ENCODE data around the gene SMIM41.
A peak's percentile ranks its signal among the peaks of the same experiment; 100 is the strongest.

Gene SMIM41

GRCh38 chr12:52046859-52047258, 32.6 kb upstream of the SMIM41 start:
- TF ChIP-seq EZH2phosphoT487 (IDR thresholded peaks at IDR 0.05; ENCODE audit: borderline replicate concordance, low read length) (no peak), CTCF (IDR thresholded peaks at IDR 0.05; ENCODE audit: low read depth, low read length, poor library complexity, severe bottlenecking) (no peak)
- Histone ChIP-seq H3F3A (ENCODE audit: control insufficient read depth, insufficient read depth) (no peaks in the 10 kb centered on the region), H3K4me3 (ENCODE audit: low read length) (no peak overlapping the region), H3K4me1 (ENCODE audit: control insufficient read depth, low read length) (peaks cover 41% of the 10 kb centered on the region), H3K36me3 (ENCODE audit: control insufficient read depth, low read length) (peaks cover 20% of the 10 kb centered on the region; the same call in 1 of the 2 replicates), H3K79me2 (ENCODE audit: control insufficient read depth, low read length) (peaks cover 13% of the 10 kb centered on the region), H3K9me3 (ENCODE audit: control insufficient read depth, insufficient read depth, low read length) (no peaks in the 10 kb centered on the region), H4K20me1 (ENCODE audit: control insufficient read depth, insufficient read depth, low read depth, low read length) (no peaks in the 10 kb centered on the region; the same call in 1 of the 2 replicates), H3K27me3 (ENCODE audit: control insufficient read depth, low read length) (no peaks in the 10 kb centered on the region), H3K27ac (ENCODE audit: low read depth, low read length) (no peak overlapping the region), H3K9me2 (replicated peaks; ENCODE audit: control insufficient read depth, low read length) (no peaks in the 10 kb centered on the region), H3K4me2 (ENCODE audit: low read length) (no peak overlapping the region)

GRCh38 chr12:52049286-52049685, 30.2 kb upstream of the SMIM41 start:
- H3F3A ChIP-seq (ENCODE audit: control insufficient read depth, insufficient read depth), result no peaks in the 10 kb centered on the region
- H3K79me2 ChIP-seq (ENCODE audit: control insufficient read depth, low read length), result peaks cover 15% of the 10 kb centered on the region
- no peaks in the 10 kb centered on the region for H3K9me3 ChIP-seq (ENCODE audit: control insufficient read depth, insufficient read depth, low read length)
- H3K4me2 ChIP-seq (ENCODE audit: low read length), result no peak overlapping the region
- no peaks in the 10 kb centered on the region for H3K27me3 ChIP-seq (ENCODE audit: control insufficient read depth, low read length)
- H3K9me2 ChIP-seq (replicated peaks; ENCODE audit: control insufficient read depth, low read length), result no peaks in the 10 kb centered on the region
- no peak overlapping the region for H3K27ac ChIP-seq (ENCODE audit: low read depth, low read length)
- peaks cover 2% of the 10 kb centered on the region; the same call in 1 of the 2 replicates for H3K36me3 ChIP-seq (ENCODE audit: control insufficient read depth, low read length)
- H3K4me1 ChIP-seq (ENCODE audit: control insufficient read depth, low read length), result peaks cover 40% of the 10 kb centered on the region
- H4K20me1 ChIP-seq (ENCODE audit: control insufficient read depth, insufficient read depth, low read depth, low read length), result peaks cover 6% of the 10 kb centered on the region
- no peak overlapping the region for H3K4me3 ChIP-seq (ENCODE audit: low read length)
- TF ChIP-seq CTCF (IDR thresholded peaks at IDR 0.05; ENCODE audit: low read depth, low read length, poor library complexity, severe bottlenecking) (no peak), EZH2phosphoT487 (IDR thresholded peaks at IDR 0.05; ENCODE audit: borderline replicate concordance, low read length) (no peak)

GRCh38 chr12:52049688-52050087, 29.8 kb upstream of the SMIM41 start:
- H3F3A ChIP-seq (ENCODE audit: control insufficient read depth, insufficient read depth), result no peaks in the 10 kb centered on the region
- no peaks in the 10 kb centered on the region for H3K9me2 ChIP-seq (replicated peaks; ENCODE audit: control insufficient read depth, low read length)
- peaks cover 6% of the 10 kb centered on the region for H4K20me1 ChIP-seq (ENCODE audit: control insufficient read depth, insufficient read depth, low read depth, low read length)
- H3K9me3 ChIP-seq (ENCODE audit: control insufficient read depth, insufficient read depth, low read length), result no peaks in the 10 kb centered on the region
- no peak overlapping the region for H3K27ac ChIP-seq (ENCODE audit: low read depth, low read length)
- H3K27me3 ChIP-seq (ENCODE audit: control insufficient read depth, low read length), result no peaks in the 10 kb centered on the region
- TF ChIP-seq EZH2phosphoT487 (IDR thresholded peaks at IDR 0.05; ENCODE audit: borderline replicate concordance, low read length) (no peak), CTCF (IDR thresholded peaks at IDR 0.05; ENCODE audit: low read depth, low read length, poor library complexity, severe bottlenecking) (no peak)
- peaks cover 40% of the 10 kb centered on the region for H3K4me1 ChIP-seq (ENCODE audit: control insufficient read depth, low read length)
- H3K4me2 ChIP-seq (ENCODE audit: low read length), result peak overlapping the region; percentile 99
- peak overlapping the region; percentile 86; the same call in 1 of the 2 replicates for H3K4me3 ChIP-seq (ENCODE audit: low read length)
- H3K79me2 ChIP-seq (ENCODE audit: control insufficient read depth, low read length), result peaks cover 15% of the 10 kb centered on the region
- H3K36me3 ChIP-seq (ENCODE audit: control insufficient read depth, low read length), result peaks cover 6% of the 10 kb centered on the region

All from DOHH2 (cell line).